ENCODE results near the gene IPO4.

- no peak for TF ChIP-seq CTCF (IDR thresholded peaks at IDR 0.05)
- no peak for TF ChIP-seq POLR2A (IDR thresholded peaks at IDR 0.05)
Observed at GRCh38 chr14:24196071-24197055, 7.7 kb upstream of the IPO4 start.

All from right lobe of liver (tissue), 4 donors.